Stimulated activated CD4-positive, alpha-beta T cell treated with anti-CD3 and anti-CD28 coated beads, TNF-alpha, amount 100 ng/mL, for 48 hours (primary cell): ENCODE measurements around the gene SASS6.
"Not testable (repeated sequence)": the region's sequence is repeated elsewhere in the genome, so short reads cannot be mapped to it uniquely, and the experiment has no call there.

ENCODE experiments used
- DNase-seq, 3 donors: peaks; one replicate each; pipeline ENCODE4 v3.0.0-alpha.2; 2020; ENCODE audit warnings: low read depth in 3 of 3

SASS6 gene

GRCh38 chr1:100107696-100108095 lies 25.0 kb downstream of the SASS6 start:
- DNase-seq = no peak

DNA sequence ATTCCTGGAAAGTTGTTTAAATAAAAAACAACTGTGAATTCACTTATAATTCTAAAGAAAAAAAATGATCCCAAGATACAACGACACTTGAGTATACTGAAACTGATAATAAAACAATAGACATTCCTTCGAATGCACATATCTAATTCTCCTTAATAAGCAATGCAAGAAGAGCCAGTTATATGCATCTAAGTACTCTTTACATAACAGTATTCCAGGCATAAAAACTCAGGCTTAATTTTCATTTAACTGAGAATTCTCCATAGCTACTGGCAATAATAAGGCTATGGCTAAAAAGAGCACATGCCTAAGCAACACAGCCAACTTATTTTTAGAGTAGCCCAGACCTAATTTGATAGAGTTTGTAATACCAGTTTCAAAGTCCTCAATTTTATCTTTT lies 31.2 kb downstream of the SASS6 start:
- DNase-seq = no peak

GRCh38 chr1:100100202-100100601 lies 32.5 kb downstream of the SASS6 start:
- no peak for DNase-seq

- DNase-seq = no peak
Measured at GRCh38 chr1:100090471-100090870, 42.3 kb downstream of the SASS6 start.

DNA sequence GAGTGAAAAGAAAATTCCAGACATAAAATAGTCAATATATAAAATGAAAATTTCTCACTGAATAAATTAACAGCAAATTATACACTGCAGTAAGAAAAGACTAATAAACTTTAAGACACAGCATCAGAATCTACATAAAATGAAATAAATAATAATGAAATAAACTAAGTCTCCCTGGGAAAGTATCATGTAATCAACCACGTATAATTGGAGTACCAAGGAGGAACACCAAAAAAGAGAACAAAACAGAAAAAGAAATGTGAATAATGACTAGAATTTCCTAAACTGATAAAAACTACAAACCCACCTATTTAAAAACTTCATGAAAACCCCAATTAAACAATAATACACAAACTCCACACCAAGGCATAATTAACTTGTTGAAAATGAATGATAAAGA lies 43.6 kb downstream of the SASS6 start:
- DNase-seq = no peak

DNA sequence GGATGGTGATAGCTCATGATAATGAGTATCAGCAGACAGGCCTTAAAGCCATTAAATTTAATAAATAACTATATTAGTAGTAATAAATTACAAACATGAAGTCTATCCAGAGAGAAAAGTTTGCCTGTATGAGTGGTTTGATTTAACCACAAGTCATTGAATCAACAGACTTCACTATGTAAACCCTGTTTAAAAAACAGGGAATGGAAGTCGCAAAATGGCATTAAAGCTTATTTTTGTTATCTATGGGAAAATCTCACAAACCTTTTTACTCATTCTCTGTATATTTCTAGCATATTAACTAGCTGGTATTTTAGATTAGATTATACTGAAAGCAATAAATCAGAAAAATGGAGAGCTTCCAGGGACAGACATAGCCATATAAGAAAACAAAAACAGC lies 45.3 kb downstream of the SASS6 start:
- DNase-seq = no peak

- DNase-seq = no peak
Measured at GRCh38 chr1:100080331-100080730, 52.4 kb downstream of the SASS6 start.

DNA sequence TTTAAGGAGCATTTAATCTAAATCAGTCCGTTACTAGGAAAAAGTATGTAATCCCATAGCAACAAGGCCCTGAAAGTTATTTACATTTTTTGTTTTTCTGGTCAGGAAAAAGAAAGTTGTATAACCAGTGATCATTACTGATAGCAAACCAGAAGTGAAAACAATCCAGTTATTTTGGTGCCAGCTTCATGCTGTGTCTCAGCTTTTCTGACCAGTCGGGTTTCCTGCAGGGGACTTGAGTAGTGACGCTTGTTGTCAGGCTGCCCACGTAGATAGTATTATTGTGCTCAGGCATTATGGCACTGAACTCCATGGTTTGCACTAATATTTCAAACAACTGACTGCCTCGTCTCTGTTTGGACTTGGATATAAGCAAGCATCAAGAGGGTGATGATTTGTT lies 55.2 kb downstream of the SASS6 start:
- DNase-seq = no peak

DNA sequence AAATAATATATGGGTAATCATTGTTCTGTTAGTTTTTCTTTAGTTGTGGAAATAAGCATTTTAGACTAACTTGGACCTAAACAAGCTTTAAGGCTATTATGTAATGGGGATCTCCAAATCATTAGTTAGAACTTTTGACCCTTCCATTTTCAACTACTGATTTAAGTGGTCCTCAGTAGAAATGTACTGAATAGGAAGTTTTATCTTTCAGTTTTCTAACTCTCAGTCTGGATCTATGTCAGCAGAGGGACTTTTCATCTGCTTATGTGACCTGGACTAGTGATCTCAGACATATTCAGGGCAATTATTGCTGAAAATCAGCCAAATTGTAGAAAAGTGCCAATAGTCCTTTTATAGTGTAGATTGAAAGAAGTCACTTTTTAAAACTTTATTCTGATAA lies 56.0 kb downstream of the SASS6 start:
- DNase-seq = no peak

DNA sequence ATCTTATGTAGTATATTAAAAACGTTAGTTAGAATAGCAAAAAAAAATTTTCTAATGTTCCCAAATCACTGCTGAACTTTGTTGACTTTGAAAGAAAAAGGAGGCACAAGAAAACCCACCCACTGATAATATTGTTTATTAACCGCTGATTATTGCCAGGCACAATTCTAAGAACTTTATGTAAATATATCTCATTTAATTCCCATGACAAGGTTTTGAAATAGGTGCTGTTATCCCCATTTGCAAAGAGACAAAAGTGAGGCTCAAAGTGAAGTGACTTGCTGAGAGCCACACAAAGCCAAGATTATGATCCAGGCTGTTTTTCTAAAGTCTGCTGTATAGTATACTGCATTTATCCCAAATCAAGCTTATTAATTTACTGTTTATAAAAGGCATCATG lies 56.4 kb downstream of the SASS6 start:
- DNase-seq = no peak

DNA sequence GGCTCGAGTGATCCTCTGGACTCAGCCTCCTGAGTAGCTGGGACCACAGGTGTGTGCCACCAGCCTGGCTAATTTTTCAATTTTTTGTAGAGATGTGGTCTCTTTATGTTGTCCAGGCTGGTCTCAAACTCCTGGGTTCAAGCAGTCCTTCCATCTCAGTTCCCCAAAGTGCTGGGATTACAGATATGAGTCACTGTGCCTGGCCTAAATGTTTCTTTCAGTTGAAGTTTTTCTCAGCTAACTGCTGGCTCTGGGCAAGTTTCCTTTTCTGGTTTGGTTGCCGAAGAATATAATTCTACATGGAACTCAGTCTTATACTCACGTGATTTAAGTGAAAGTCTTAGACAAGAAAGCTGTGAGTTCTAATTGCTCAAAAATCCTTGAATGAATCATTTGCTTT lies 57.0 kb downstream of the SASS6 start:
- DNase-seq = no peak

DNA sequence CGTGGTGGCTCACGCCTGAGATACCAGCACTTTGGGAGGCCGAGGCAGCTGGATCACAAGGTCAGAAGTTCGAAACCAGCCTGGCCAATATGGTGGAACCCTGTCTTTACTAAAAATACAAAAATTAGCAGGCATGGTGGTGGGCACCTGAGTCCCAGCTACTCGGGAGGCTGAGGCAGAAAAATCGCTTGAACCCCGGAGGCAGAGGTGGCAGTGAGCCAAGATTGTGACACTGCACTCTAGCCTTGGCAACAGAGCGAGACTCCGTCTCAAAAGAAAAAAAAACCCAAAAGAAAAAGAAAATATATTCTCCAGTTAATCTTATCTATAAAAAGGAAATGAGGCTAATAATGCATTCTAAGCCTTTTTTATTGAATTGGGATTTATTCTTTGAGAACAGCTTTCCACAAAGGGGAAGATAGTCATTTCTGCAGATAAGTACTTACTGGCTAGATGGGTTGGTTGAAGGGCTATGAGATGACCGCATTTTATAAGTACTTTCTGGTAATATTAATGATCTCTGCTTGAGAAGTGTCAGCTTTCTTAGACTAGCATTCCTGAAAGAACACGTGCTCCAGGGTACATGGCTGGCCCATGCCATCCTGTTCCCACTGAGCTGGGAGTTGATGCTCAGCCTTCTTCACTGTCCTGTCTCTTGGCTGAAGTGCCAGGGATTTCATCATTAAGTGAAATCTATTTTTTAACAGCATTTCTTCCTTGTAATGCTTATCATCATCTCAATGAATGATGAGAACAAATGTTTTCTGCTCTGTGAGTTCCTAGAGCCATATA lies 57.9 kb downstream of the SASS6 start:
- DNase-seq = no peak

GRCh38 chr1:100073531-100073930 lies 59.2 kb downstream of the SASS6 start:
- no peak for DNase-seq

- no peak for DNase-seq
Measured at GRCh38 chr1:100070201-100070939, 62.4 kb downstream of the SASS6 start.

GRCh38 chr1:100065969-100066227 lies 66.8 kb downstream of the SASS6 start:
- no peak for DNase-seq

DNA sequence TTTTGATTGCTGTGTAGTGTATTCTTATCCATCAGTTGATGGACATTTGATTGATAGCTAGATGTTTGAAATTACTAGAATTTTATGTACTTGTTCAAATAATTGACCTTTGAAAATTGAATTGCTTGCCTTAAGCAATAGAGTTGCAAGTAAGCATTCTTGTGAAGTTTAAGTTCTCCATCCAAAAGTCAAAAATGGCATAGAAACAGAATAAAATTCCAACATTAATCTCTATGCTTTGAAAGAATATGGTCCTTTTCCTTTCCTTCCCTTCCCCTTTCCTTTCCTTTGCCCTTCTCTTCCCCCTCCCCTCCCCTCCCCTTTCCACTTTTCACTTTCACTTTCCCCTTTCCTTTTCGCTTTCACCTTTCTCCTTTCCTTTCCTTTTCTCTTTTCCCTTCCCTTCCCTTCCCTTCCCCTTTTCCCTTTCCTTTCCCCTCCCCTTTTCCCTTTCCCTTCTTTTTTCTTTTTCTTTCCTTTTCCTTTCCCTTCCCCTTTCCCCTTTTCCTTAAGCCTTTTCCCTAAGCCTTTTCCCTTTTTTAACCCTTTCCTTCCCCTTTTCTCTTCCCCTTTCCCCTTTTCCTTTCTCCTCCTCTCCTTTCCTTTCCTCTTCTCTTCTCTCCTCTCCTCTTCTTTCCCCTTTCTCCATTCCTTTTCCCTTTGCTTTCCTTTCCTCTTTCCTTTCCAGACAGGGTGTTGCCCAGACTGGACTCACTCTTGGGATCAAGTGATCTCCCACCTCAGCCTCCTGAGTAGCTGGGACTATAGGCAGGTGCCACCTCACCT lies 67.4 kb downstream of the SASS6 start:
- no peak for DNase-seq

- no peak for DNase-seq
Measured at GRCh38 chr1:100061681-100062080, 71.0 kb downstream of the SASS6 start.

- DNase-seq = no peak
Measured at GRCh38 chr1:100053727-100054126, 79.0 kb downstream of the SASS6 start.

DNA sequence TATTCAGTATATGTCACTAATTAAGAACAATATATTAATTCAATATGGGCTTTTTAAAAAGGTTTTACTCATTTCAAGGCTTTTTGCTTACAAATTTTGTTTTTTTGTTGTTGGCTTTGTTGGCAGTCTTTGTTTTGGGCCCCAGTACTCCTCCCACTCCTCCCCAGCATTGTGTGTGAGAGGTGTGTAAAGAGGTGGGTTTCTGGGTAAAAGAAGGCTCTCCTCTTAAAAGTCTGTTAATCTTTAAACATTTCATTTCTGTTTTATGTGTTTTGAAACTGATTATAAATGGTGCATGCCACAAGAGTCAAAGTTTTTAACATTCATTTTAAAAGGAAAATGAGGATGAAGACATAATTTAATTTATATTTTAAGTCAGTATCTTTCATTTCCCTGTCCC lies 79.6 kb downstream of the SASS6 start:
- no peak for DNase-seq

DNA sequence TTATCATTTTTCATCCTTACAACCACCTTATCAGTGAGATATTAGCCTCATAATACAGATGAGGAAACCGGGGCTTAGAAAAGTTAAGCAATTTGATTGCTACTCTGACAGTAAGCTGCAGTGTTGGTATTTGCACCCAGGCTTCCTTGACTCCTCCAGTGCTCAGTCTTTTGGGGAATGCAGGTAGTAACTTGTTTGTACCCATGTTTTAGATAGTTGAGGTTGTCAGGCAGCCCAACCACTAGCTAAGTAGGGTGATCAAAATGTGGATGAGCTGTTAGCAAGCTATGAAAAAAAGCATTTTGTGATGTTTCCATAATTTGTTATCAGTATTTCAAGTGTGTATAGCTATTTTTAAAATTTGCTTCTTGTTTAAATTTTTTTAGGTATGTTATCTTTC lies 80.8 kb downstream of the SASS6 start:
- DNase-seq = no peak

GRCh38 chr1:100051401-100051800 lies 81.3 kb downstream of the SASS6 start:
- no peak for DNase-seq

- no peak for DNase-seq
Measured at GRCh38 chr1:100050139-100050538, 82.6 kb downstream of the SASS6 start.

GRCh38 chr1:100047235-100047708 lies 85.5 kb downstream of the SASS6 start:
- not testable (repeated sequence) for DNase-seq
